OCI-LY7 (cell line): ENCODE results near the gene PTP4A2. TPM values are rescaled to one million over a fixed set of nuclear protein-coding genes. Genes with fewer than 3 reads are reported as not detected.

Experiments used
- BruUV-seq: library from RNA; stranded (reverse); fragments of 400-500 nt; replicated peaks from 2 replicates; lab custom pipeline; 2021; lab: Mats Ljungman, UMichigan
- CTCF ChIA-PET: fragments of 300-600 bp; sonication (Branson Sonifier 250); formaldehyde crosslinking; loops from one replicate; lab custom pipeline; 2022; ENCODE audit warnings: antibody characterized with exemption; ENCODE audit not compliant: unreplicated experiment; lab: Charles Lee
- POLR2A ChIA-PET: fragments of 300-600 bp; sonication (Branson Sonifier 250); formaldehyde crosslinking; loops from one replicate; lab custom pipeline; 2022; ENCODE audit warnings: antibody characterized with exemption; lab: Charles Lee
- DNase-seq: peaks from one replicate; pipeline ENCODE4 v3.0.0-alpha.2; 2015; ENCODE audit warnings: low spot score
- H2AFZ ChIP-seq: fragments of 200-600 bp; sonication (generic), shearing (Covaris generic); 2 replicates; pipeline ENCODE4 v1.6.1; 2014; ENCODE audit warnings: mild to moderate bottlenecking, antibody characterized with exemption, low read length, moderate library complexity
- H3K27ac ChIP-seq: fragments of 200-600 bp; sonication (generic); 2 replicates; pipeline ENCODE4 v1.5.1; 2014; ENCODE audit warnings: mixed run types, low read depth, mild to moderate bottlenecking, moderate library complexity, low read length, inconsistent platforms; ENCODE audit not compliant: poor library complexity, severe bottlenecking
- H3K36me3 ChIP-seq: fragments of 200-600 bp; sonication (generic); 2 replicates; pipeline ENCODE4 v1.6.1; 2014; ENCODE audit warnings: mild to moderate bottlenecking, antibody characterized with exemption, low read length, moderate library complexity, mixed read lengths; ENCODE audit not compliant: insufficient read depth
- H3K4me1 ChIP-seq: fragments of 200-600 bp; sonication (generic); 2 replicates; pipeline ENCODE4 v1.5.1; 2014; ENCODE audit warnings: mild to moderate bottlenecking, low read length; ENCODE audit not compliant: insufficient read depth, poor library complexity, severe bottlenecking
- H3K4me2 ChIP-seq: fragments of 200-600 bp; sonication (generic); 2 replicates; pipeline ENCODE4 v1.6.1; 2014; ENCODE audit warnings: mild to moderate bottlenecking, low read length
- H3K4me3 ChIP-seq: fragments of 200-600 bp; sonication (generic); 2 replicates; pipeline ENCODE4 v1.5.1; 2014; ENCODE audit warnings: mild to moderate bottlenecking, low read depth, low read length; ENCODE audit not compliant: poor library complexity, severe bottlenecking
- H3K79me2 ChIP-seq: fragments of 200-600 bp; sonication (generic); 2 replicates; pipeline ENCODE4 v1.6.1; 2016; ENCODE audit warnings: low read depth, mild to moderate bottlenecking, low read length, moderate library complexity, mixed read lengths; ENCODE audit not compliant: insufficient read depth
- H3K9me2 ChIP-seq: fragments of 200-600 bp; sonication (generic); 2 replicates; pipeline ENCODE4 v1.6.1; 2016; ENCODE audit warnings: mild to moderate bottlenecking, low read length, mixed read lengths; ENCODE audit not compliant: insufficient read depth
- H3K9me3 ChIP-seq: fragments of 200-600 bp; sonication (generic); 2 replicates; pipeline ENCODE4 v1.6.1; 2014; ENCODE audit warnings: mild to moderate bottlenecking, mixed run types, low read length, mixed read lengths
- H4K20me1 ChIP-seq: fragments of 200-600 bp; sonication (generic); 2 replicates; pipeline ENCODE4 v1.6.1; 2014; ENCODE audit warnings: mild to moderate bottlenecking, antibody characterized with exemption, low read length, moderate library complexity, mixed read lengths; ENCODE audit not compliant: insufficient read depth
- CTCF ChIP-seq: fragments of 200-600 bp; sonication (generic); conservative IDR thresholded peaks from 2 replicates; pipeline ENCODE4 v1.5.1; 2014; ENCODE audit warnings: mild to moderate bottlenecking, antibody characterized with exemption, low read length, moderate library complexity, mixed read lengths
- EZH2phosphoT487 ChIP-seq: fragments of 200-600 bp; sonication (generic); IDR thresholded peaks from 2 replicates; pipeline ENCODE4 v1.6.1; 2018; ENCODE audit warnings: low read depth, borderline replicate concordance, mild to moderate bottlenecking, mixed run types, antibody characterized with exemption, low read length, moderate library complexity, mixed read lengths
- intact Hi-C: fragments of 100-400 bp; cut with micrococcal nuclease; formaldehyde crosslinking; loops from one replicate; pipeline ENCODE4 v1.10.0; 2022; ENCODE audit not compliant: unreplicated experiment
- total RNA-seq, 2 experiments: library from RNA; depleted of rRNA in 1 of 2; stranded (reverse); fragments of >200 nt in 1 of 2; shearing (Covaris generic) in 1 of 2; gene quantifications; 2 replicates each; pipeline ENCODE4 v1.2.3, GENCODE V29; 2014 to 2022

The PTP4A2 gene
- total RNA-seq, 2 experiments from 2014 or later = 196 to 208 TPM

DNA sequence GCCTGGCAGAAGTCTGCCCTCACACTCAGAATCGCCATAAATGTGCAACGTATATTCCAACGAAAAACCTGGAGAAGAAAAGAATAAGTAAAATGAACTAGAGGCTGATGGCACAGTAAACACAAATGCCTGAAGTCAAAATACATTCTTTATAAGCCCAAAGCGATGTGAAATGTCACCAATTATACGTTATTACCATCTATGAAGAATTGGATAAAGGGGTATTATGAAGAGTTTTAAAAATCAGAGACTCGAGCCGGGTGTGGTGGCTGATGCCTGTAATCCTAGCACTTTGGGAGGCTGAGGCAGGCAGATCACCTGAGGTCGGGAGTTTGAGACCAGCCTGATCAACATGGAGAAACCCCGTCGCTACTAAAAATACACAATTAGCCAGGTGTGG is 18.6 kb downstream of the PTP4A2 start:
- ChIA-PET CTCF (no interaction called here), POLR2A (interaction anchor here (0.6 kb wide), 2 partner anchors 11 to 35 kb away, joined by 3 read pairs; no protein-coding TSS in a partner anchor)
- no peak overlapping the region for H3K4me2 ChIP-seq
- peaks cover 76% of the 10 kb centered on the region for H3K36me3 ChIP-seq
- H3K4me1 ChIP-seq = peaks cover 33% of the 10 kb centered on the region
- H2AFZ ChIP-seq = no peak overlapping the region
- no peak for DNase-seq
- H3K79me2 ChIP-seq = peaks cover 96% of the 10 kb centered on the region
- no peak overlapping the region for H3K27ac ChIP-seq
- TF ChIP-seq EZH2phosphoT487 = no peak
- no peak for TF ChIP-seq CTCF
- H4K20me1 ChIP-seq = peaks cover 20% of the 10 kb centered on the region
- intact Hi-C loops = no loop called here
- H3K4me3 ChIP-seq = no peak overlapping the region
- no peaks in the 10 kb centered on the region for H3K9me2 ChIP-seq
- no TSS peak for BruUV-seq
- peaks cover 6% of the 10 kb centered on the region for H3K9me3 ChIP-seq

DNA sequence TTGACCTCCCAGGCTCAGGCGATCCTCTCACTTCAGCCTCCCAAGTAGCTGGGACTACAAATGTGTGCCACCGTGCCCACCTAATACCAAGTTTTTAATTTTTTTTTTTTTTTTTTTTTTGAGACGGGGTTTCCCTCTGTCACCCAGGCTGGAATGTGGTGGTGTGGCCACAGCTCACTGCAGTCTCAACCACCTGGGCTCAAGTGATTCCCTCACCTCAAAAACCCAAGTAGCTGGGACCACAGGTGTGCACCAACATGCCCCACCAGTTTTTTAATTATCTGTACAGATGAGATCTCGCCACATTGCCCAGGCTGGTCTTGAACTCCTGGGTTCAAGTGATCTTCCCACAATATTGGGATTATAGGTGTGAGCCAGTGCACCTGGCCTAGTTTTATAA is 22.7 kb downstream of the PTP4A2 start:
- BruUV-seq = no TSS peak
- Histone ChIP-seq H3K79me2 (peaks cover 96% of the 10 kb centered on the region), H3K4me3 (no peak overlapping the region), H3K9me2 (no peaks in the 10 kb centered on the region), H3K27ac (no peak overlapping the region), H2AFZ (no peak overlapping the region), H3K4me1 (peaks cover 23% of the 10 kb centered on the region), H3K9me3 (peaks cover 9% of the 10 kb centered on the region; the same call in 1 of the 2 replicates), H4K20me1 (peaks cover 35% of the 10 kb centered on the region), H3K36me3 (peaks cover 96% of the 10 kb centered on the region), H3K4me2 (no peak overlapping the region)
- ChIA-PET POLR2A (interaction anchor here (0.5 to 1.8 kb wide), 4 partner anchors 8 to 26 kb away, joined by 3 to 7 read pairs (median 4); no protein-coding TSS in a partner anchor), CTCF (no interaction called here)
- intact Hi-C loops = no loop called here
- no peak for TF ChIP-seq CTCF
- no peak for TF ChIP-seq EZH2phosphoT487
- no peak for DNase-seq

DNA sequence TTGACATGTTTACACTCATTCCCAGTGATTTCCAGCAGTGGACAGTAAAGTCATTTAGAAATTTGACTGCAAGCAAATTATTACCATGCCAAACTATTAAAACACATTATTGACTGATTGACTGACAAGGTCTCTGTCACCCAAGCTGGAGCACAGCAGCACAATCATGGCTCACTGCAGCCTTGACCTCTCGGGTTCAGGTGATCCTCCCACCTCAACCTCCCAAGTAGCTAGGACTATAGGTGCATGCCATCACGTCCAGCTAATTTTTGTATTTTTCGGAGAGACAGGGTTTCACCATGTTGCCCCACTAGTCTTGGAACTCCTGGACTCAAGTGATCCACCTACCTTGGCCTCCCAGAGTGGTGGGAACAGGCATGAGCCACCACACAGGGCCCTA is 24.2 kb downstream of the PTP4A2 start:
- Histone ChIP-seq H3K4me1 (peaks cover 23% of the 10 kb centered on the region), H3K4me3 (no peak overlapping the region), H3K9me3 (peaks cover 9% of the 10 kb centered on the region; the same call in 1 of the 2 replicates), H3K4me2 (no peak overlapping the region), H2AFZ (no peak overlapping the region), H3K36me3 (peaks cover 97% of the 10 kb centered on the region), H3K27ac (no peak overlapping the region), H4K20me1 (peaks cover 39% of the 10 kb centered on the region), H3K9me2 (no peaks in the 10 kb centered on the region), H3K79me2 (peaks cover 92% of the 10 kb centered on the region)
- ChIA-PET CTCF (no interaction called here), POLR2A (interaction anchor here (0.6 to 1.8 kb wide), 8 partner anchors 10 to 446 kb away, joined by 3 to 7 read pairs (median 5); no protein-coding TSS in a partner anchor)
- BruUV-seq = no TSS peak
- DNase-seq = no peak
- no peak for TF ChIP-seq EZH2phosphoT487
- TF ChIP-seq CTCF = no peak
- intact Hi-C loops = no loop called here
